Activated T-cell treated with anti-CD3 and anti-CD28 coated beads, Interleukin-2, amount 50 U/mL, for 24 hours (primary cell): Measurements from ENCODE around the gene TPSG1.
"Not testable (repeated sequence)": the region's sequence is repeated elsewhere in the genome, so short reads cannot be mapped to it uniquely, and the experiment has no call there.

Experiments
- DNase-seq: peaks from one replicate; pipeline ENCODE4 v3.0.0-alpha.2; 2020
- H3K27ac Mint-ChIP-seq: 2 replicates; pipeline ENCODE4 v1.8.0; 2020; ENCODE audit warnings: mild to moderate bottlenecking, mixed read lengths
- H3K27me3 Mint-ChIP-seq: 2 replicates; pipeline ENCODE4 v1.8.0; 2020; ENCODE audit warnings: mixed read lengths
- H3K36me3 Mint-ChIP-seq: 2 replicates; pipeline ENCODE4 v1.8.0; 2020; ENCODE audit warnings: low read depth, mixed read lengths
- H3K4me1 Mint-ChIP-seq: 2 replicates; pipeline ENCODE4 v1.8.0; 2020; ENCODE audit warnings: low read depth, mixed read lengths
- H3K4me3 Mint-ChIP-seq: 2 replicates; pipeline ENCODE4 v1.8.0; 2020; ENCODE audit warnings: mild to moderate bottlenecking, moderate library complexity, mixed read lengths
- H3K9me3 Mint-ChIP-seq: 2 replicates; pipeline ENCODE4 v1.8.0; 2020; ENCODE audit warnings: mixed read lengths

TPSG1 gene

DNA sequence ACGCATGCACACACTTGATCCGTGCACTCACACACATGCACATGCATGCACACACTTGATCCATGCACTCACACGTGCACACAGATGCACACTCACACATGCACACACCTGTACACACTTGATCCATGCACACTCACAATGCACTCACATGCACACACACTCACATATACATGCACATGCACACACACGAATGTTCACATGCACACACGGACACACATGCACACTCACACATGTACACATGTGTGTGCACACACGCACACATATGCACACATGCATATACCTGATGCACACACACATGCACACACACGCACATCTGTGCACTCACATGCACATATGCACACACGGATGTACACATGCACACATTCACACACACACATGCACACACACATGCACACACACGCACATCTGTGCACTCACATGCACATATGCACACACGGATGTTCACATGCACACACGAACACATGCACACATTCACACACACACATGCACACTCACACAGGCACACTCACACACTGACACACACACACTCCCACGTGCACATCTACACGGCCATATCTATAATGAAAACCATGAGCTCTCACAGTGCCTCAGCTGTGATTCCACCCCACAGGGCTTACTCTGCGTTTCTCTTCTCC is 23.0 kb upstream of the TPSG1 start:
- H3K36me3 Mint-ChIP-seq, H3K27ac Mint-ChIP-seq: not testable (repeated sequence)

DNA sequence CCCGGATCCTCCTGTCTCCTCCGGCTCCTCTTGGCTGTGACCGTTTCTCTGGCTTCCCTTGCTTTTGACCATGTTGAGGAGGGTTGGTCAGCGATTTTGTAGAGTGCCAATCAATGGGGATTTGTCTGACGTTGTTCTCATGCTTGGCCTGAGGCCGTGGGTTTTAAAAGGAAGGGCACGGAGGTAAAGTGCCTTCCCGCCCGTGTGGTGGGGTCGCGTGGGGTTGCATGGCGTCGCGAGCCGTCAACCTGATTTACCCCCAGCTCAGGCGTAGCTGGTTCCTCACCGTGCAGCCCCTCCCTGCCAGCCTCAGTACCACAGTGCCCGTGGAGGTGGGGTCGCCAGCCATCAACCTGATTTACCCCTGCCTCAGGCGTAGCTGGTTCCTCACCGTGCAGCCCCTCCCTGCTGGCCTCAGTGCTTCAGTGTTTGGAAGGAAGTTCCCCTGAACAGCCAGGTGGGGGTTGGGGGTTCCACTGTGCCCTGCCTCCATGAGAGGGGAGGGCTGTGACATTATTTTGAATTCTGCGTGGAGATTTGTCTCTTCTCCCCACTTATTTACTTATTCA is 20.5 kb upstream of the TPSG1 start:
- DNase-seq = no peak
- no peak overlapping the region for H3K4me3 Mint-ChIP-seq
- H3K27me3 Mint-ChIP-seq = peaks cover 3% of the 10 kb centered on the region
- no peaks in the 10 kb centered on the region for H3K9me3 Mint-ChIP-seq
- H3K27ac Mint-ChIP-seq = no peak overlapping the region
- H3K4me1 Mint-ChIP-seq = no peaks in the 10 kb centered on the region
- no peaks in the 10 kb centered on the region for H3K36me3 Mint-ChIP-seq

More for the DNA sequence above, 23.0 kb upstream of the TPSG1 start:
- H3K27me3 Mint-ChIP-seq, H3K4me3 Mint-ChIP-seq, H3K4me1 Mint-ChIP-seq, H3K9me3 Mint-ChIP-seq, DNase-seq: not testable (repeated sequence)

DNA sequence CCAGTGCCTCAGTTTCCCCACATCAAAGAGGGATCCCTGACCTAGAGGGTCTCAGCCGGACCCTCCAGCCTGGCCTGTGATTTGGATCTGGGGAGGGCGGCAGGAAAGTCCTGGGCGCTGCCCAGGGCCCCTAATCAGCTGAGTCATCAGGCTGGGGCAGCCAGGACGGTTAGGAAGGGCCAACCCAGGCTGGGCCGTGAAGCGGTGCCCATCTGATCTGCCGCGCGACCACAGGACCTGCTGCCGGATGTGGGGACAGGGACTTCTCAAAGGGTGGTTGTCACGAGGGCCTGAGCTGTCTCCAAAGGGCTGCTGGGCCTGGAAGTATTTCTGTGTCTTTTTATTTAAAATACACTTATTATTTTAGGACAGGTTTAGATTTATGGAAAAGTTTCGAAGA is 19.8 kb upstream of the TPSG1 start:
- Mint-ChIP-seq H3K4me3 (no peak overlapping the region), H3K27ac (no peak overlapping the region), H3K4me1 (no peaks in the 10 kb centered on the region), H3K27me3 (peaks cover 3% of the 10 kb centered on the region), H3K9me3 (no peaks in the 10 kb centered on the region), H3K36me3 (no peaks in the 10 kb centered on the region)
- DNase-seq = no peak

DNA sequence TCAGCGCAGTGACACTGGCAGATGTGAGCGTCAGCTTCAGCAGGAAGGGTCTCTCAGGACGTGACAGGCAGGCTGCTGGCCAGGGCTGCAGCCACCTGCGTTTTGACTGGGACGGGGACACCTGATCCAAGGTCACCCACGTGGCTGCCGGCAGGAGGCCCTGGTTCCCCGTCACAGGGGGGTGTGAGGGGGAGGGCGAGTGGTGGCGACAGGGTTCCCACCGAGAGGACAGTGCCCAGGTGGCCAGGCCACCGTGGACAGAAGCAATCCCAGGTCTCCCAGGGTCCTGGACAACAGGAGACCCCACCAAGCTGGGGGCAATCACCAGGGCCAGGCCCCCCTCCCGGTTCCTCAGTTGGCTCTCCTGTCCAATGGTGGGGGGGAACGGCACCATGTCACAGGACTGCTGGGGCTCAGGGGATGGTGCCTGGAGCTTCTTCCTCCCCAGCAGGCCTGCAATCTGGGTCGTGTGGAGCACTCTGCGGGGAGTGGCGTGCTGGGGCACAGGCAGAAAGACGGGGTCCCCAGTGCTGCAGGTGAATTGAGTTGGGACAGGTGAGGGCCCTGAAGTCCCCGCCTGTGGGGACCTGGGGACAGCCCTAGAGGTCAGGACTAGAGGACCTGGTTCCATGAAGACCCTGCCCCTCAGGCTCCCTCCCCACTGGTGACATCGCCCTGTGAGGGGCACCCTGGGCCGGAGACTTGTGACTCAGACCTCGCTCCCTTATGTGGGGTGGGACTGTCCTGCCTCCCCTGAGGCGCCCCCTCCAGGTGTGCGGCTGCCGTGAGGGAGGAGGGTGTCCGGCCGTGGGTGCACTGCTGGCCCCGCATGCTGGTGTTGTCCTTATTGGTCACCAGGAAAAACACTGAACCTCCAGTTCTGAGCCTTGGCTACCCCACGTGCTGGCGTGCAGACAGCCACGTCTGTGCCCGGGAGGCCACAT is 19.1 kb upstream of the TPSG1 start:
- not testable (repeated sequence) for H3K27me3 Mint-ChIP-seq
- DNase-seq = peak; percentile 26

DNA sequence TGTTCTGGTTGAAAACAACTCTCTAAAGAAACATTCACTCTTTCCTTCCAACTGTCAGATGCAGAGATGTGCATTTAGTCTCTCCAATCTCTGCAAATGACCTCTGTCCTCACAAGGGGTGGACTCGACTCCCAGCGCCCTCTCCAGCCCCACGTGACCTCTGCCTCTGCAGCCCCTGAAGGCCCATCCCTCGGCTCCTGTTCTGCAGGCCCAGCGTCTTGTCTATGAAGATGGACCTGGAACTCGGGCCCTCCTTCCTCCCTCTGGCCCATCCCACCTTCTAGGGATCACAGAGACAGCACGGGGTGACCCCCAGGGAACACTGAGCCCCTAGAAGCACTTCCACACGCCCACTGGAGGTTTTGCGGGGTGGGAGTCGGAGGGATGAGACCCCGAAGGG is 18.3 kb upstream of the TPSG1 start:
- H3K4me3 Mint-ChIP-seq, H3K27ac Mint-ChIP-seq, H3K9me3 Mint-ChIP-seq, H3K27me3 Mint-ChIP-seq, H3K4me1 Mint-ChIP-seq, H3K36me3 Mint-ChIP-seq: not testable (repeated sequence)
- DNase-seq = peak; percentile 6

More for the DNA sequence above, 19.1 kb upstream of the TPSG1 start:
- not testable (repeated sequence) for H3K9me3 Mint-ChIP-seq, H3K27ac Mint-ChIP-seq, H3K4me3 Mint-ChIP-seq, H3K36me3 Mint-ChIP-seq, H3K4me1 Mint-ChIP-seq

DNA sequence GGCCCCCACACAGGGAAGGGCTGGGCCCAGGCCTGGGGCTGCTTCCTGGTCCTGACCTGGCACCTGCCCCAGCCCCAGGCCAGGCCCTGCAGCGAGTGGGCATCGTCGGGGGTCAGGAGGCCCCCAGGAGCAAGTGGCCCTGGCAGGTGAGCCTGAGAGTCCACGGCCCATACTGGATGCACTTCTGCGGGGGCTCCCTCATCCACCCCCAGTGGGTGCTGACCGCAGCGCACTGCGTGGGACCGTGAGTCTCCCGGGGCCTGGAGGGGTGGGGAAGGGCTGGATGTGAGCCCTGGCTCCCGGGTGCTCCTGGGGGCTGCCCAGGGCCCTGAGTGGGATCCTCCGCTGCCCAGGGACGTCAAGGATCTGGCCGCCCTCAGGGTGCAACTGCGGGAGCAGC is 16.0 kb upstream of the TPSG1 start:
- not testable (repeated sequence) for DNase-seq, H3K27ac Mint-ChIP-seq, H3K4me3 Mint-ChIP-seq, H3K9me3 Mint-ChIP-seq, H3K36me3 Mint-ChIP-seq, H3K4me1 Mint-ChIP-seq, H3K27me3 Mint-ChIP-seq

DNA sequence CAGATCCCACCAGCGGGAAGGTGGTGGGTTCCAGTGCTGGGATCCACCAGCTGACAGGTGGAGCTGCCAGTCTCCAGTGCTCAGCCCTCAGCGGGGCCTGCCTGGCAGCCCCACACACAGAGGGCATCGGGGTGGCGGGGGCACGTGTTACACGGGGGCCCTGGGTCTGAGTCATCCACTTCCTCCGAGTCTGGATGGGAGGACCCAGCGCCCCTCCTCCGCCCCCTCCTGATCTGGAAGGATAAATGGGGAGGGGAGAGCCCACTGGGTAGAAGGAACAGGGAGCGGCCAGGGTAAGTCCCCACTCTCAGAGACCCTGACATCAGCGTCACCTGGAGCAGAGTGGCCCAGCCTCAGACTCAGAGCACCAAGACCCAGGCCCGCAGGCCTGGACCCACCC is 15.4 kb upstream of the TPSG1 start, which contains the start of gene TPSAB1:
TSS of gene TPSAB1 (plus strand) at position 270 of the 400 bp plus-strand sequence. CDS start 234 bp downstream, outside the sequence.
- not testable (repeated sequence) for H3K27ac Mint-ChIP-seq, H3K4me1 Mint-ChIP-seq, DNase-seq, H3K9me3 Mint-ChIP-seq, H3K36me3 Mint-ChIP-seq, H3K4me3 Mint-ChIP-seq, H3K27me3 Mint-ChIP-seq

DNA sequence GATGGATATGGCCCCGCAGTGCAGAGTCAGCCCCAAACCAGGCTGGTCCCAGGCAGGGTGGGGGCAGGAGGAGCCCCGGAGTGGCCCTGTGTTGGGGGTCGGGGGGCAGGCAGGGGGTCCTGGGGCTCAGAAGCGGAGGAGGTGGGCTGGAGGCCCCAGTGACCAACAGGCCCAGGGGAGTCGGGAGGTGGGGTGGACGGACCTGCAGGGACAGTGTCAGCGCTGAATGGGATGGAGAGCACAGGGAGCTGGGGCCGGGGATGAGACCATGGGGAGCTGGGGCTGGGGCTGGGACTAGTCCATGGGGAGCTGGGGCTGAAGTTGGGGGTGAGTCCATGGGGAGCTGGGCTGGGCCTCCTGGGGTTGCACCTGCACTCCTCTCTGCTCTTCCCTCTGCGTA is 14.5 kb upstream of the TPSG1 start:
- not testable (repeated sequence) for H3K36me3 Mint-ChIP-seq, H3K27me3 Mint-ChIP-seq, H3K4me1 Mint-ChIP-seq, H3K27ac Mint-ChIP-seq, H3K4me3 Mint-ChIP-seq, H3K9me3 Mint-ChIP-seq
- DNase-seq = peak; percentile 22

DNA sequence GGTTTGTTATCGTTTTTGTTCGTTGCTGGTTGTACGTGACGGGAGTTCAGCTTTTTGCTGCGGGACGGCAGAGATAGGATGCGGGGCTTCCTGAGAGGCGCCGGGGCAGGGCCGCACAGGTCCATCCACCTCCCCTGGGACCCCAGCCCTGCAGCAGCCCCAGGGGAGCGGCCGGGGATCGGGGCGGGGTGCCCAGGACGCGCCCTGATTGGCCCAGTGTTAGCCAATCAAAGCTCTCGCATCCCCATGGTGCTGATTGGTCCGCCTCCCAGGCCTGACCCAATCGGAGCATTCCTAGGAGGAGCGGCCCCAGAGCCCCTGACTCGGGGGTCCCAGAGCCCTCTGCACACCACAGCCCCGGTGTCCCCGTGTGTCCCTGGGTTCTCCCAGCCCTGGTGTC is 13.8 kb upstream of the TPSG1 start:
- H3K27ac Mint-ChIP-seq, H3K4me1 Mint-ChIP-seq, H3K9me3 Mint-ChIP-seq, H3K36me3 Mint-ChIP-seq, H3K4me3 Mint-ChIP-seq, H3K27me3 Mint-ChIP-seq: not testable (repeated sequence)
- peak; percentile 22 for DNase-seq

DNA sequence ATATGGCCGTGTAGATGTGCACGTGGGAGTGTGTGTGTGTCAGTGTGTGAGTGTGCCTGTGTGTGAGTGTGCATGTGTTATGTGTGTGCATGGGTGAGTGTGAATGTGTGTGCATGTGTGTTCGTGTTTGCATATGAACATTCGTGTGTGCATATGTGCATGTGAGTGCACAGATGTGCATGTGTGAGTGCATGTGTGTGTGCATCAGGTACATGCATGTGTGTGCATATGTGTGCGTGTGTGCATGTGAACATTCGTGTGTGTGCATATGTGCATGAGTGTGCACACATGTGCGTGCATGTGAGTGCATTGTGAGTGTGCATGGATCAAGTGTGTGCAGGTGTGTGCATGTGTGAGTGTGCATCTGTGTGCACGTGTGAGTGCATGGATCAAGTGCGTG is 12.9 kb upstream of the TPSG1 start:
- no peaks in the 10 kb centered on the region for H3K4me1 Mint-ChIP-seq
- H3K36me3 Mint-ChIP-seq = no peaks in the 10 kb centered on the region
- DNase-seq = no peak
- no peak overlapping the region for H3K27ac Mint-ChIP-seq
- no peaks in the 10 kb centered on the region for H3K9me3 Mint-ChIP-seq
- H3K27me3 Mint-ChIP-seq = peaks cover 5% of the 10 kb centered on the region
- no peak overlapping the region for H3K4me3 Mint-ChIP-seq

DNA sequence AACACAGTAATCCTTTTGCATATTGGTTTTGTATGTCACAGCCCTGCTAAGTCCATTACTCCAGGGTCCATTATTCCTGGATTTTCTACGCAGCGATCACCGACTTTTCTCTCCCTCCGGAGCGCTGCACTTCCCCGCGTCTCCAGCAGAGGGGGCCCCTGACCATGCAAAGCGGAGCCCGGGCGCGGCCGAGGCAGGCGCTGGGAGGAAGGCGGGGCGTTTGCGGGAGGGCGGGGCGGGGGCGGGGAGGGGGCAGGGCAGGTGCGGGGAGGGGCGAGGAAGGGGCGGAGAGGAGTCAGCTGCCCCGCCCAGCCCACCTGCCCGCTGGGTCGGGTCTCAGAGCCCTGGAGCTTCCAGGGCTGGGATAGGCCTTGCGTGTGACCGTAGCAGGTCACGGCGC is 11.6 kb upstream of the TPSG1 start:
- not testable (repeated sequence) for DNase-seq, H3K9me3 Mint-ChIP-seq, H3K27me3 Mint-ChIP-seq, H3K4me3 Mint-ChIP-seq, H3K36me3 Mint-ChIP-seq, H3K27ac Mint-ChIP-seq, H3K4me1 Mint-ChIP-seq

DNA sequence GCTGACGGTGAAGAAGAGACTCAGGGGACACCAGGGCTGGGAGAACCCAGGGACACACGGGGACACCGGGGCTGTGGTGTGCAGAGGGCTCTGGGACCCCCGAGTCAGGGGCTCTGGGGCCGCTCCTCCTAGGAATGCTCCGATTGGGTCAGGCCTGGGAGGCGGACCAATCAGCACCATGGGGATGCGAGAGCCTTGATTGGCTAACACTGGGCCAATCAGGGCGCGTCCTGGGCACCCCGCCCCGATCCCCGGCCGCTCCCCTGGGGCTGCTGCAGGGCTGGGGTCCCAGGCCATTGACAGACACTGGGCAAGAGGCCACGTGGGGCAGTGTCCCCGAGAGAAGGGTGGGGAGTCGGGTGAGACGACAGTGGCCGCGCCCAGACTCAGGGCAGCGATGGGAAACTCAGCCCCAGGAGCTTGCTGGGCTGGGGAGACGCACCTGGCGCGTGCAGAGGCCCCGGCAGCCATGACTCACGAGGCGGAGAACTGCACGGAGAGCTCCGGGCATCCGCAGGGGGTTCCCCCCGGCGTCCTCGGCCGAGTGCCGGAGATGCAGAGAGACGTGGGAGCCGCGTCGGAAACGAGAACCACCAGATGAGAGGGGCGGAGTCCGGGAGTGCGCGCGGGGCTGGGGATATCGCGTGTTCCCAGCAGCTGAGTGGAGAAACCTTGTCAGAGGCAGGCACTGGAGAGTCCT is 7.1 kb upstream of the TPSG1 start:
- not testable (repeated sequence) for H3K27me3 Mint-ChIP-seq, H3K27ac Mint-ChIP-seq, H3K36me3 Mint-ChIP-seq, H3K9me3 Mint-ChIP-seq, DNase-seq, H3K4me3 Mint-ChIP-seq, H3K4me1 Mint-ChIP-seq

DNA sequence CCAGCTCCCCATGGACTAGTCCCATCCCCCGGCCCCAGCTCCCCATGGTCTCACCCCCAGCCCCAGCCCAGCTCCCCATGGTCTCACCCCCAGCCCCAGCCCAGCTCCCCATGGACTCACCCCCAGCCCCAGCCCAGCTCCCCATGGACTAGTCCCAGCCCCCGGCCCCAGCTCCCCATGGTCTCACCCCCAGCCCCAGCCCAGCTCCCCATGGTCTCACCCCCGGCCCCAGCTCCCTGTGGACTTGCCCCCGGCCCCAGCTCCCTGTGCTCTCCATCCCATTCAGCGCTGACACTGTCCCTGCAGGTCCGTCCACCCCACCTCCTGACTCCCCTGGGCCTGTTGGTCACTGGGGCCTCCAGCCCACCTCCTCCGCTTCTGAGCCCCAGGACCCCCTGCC is 6.2 kb upstream of the TPSG1 start:
- H3K4me3 Mint-ChIP-seq, DNase-seq, H3K4me1 Mint-ChIP-seq, H3K9me3 Mint-ChIP-seq, H3K27me3 Mint-ChIP-seq, H3K27ac Mint-ChIP-seq, H3K36me3 Mint-ChIP-seq: not testable (repeated sequence)

DNA sequence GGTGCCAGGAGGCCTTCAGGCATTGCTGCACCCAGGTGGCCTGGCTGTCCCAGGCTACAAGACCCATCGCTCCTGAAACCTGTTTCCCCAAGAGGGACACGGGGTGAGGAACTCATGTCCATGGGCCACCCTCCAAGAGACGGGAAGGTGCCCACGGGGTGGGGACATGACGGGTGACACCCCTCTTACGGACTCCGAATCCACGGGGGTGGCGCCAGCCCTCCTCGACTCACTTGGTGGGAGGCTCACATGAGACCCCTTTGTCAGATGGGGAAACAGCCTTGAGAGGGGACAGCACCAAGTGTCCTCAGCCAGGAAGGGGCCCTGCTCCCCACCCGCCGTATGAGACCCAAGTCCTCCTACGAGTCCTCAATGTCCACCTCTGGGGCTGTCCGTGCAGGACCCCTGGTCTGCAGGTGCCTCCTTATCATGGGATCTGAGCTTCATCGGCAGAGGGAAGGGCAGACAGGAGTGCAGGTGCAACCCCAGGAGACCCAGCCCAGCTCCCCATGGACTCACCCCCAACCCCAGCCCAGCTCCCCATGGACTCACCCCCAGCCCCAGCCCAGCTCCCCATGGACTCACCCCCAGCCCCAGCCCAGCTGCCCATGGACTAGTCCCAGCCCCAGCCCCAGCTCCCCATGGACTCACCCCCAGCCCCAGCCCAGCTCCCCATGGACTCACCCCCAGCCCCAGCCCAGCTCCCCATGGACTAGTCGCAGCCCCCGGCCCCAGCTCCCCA is 5.6 kb upstream of the TPSG1 start:
- not testable (repeated sequence) for H3K4me3 Mint-ChIP-seq, H3K4me1 Mint-ChIP-seq, H3K27ac Mint-ChIP-seq, H3K36me3 Mint-ChIP-seq, DNase-seq, H3K27me3 Mint-ChIP-seq, H3K9me3 Mint-ChIP-seq
